ENCODE results near the gene ZHX3.

DNA sequence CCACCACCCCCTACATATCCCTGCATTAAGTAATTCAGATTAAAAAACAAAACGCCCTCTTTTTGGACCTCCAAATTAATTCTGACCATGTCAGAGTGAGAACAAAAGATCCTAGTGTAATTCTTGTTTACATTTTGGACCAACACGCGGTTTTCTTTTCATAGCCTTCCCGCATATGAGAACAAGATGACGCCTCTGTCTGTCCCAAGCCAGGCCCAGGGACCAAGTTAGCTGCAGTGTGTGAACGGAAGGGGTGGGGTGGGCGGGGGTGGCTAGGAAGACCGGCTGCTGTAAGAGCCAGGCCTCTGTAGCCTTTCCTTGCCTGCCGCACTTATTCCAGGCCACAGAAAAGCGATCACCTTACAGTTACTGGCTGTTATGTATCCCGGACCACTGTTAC lies 112.2 kb downstream of the ZHX3 start:
- TF ChIP-seq, protein P1, sequence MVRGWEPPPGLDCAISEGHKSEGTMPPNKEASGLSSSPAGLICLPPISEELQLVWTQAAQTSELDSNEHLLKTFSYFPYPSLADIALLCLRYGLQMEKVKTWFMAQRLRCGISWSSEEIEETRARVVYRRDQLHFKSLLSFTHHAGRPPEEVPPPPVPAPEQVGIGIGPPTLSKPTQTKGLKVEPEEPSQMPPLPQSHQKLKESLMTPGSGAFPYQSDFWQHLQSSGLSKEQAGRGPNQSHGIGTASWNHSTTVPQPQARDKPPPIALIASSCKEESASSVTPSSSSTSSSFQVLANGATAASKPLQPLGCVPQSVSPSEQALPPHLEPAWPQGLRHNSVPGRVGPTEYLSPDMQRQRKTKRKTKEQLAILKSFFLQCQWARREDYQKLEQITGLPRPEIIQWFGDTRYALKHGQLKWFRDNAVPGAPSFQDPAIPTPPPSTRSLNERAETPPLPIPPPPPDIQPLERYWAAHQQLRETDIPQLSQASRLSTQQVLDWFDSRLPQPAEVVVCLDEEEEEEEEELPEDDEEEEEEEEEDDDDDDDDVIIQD (CRISPR knock-in tag; IDR thresholded peaks at IDR 0.05): no peak
- TF ChIP-seq, protein P2, sequence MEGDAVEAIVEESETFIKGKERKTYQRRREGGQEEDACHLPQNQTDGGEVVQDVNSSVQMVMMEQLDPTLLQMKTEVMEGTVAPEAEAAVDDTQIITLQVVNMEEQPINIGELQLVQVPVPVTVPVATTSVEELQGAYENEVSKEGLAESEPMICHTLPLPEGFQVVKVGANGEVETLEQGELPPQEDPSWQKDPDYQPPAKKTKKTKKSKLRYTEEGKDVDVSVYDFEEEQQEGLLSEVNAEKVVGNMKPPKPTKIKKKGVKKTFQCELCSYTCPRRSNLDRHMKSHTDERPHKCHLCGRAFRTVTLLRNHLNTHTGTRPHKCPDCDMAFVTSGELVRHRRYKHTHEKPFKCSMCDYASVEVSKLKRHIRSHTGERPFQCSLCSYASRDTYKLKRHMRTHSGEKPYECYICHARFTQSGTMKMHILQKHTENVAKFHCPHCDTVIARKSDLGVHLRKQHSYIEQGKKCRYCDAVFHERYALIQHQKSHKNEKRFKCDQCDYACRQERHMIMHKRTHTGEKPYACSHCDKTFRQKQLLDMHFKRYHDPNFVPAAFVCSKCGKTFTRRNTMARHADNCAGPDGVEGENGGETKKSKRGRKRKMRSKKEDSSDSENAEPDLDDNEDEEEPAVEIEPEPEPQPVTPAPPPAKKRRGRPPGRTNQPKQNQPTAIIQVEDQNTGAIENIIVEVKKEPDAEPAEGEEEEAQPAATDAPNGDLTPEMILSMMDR (IDR thresholded peaks at IDR 0.05 in 2 of 3, conservative IDR thresholded peaks at IDR 0.05 in 1 of 3; ENCODE audit: insufficient read depth in 2 of 3, low read depth in 1 of 3, low read length in 3 of 3): no peak
- TF ChIP-seq ZNF274 (IDR thresholded peaks at IDR 0.05; ENCODE audit: borderline replicate concordance, low read depth, low read length) (no peak), SMAD2 (IDR thresholded peaks at IDR 0.05; ENCODE audit: low read depth, low read length) (no peak), EZH2 (IDR thresholded peaks at IDR 0.05; ENCODE audit: borderline replicate concordance, low read depth, low read length) (no peak), CREB1 (IDR thresholded peaks at IDR 0.05) (no peak), CREB1 (CRISPR knock-in tag; IDR thresholded peaks at IDR 0.05) (no peak), ZNF644 (tag; IDR thresholded peaks at IDR 0.05; ENCODE audit: low read depth) (no peak), GTF2F1 (IDR thresholded peaks at IDR 0.05; ENCODE audit: low read depth, low read length) (no peak), TOE1 (IDR thresholded peaks at IDR 0.05; ENCODE audit: borderline replicate concordance) (no peak), TOE1 (CRISPR knock-in tag; IDR thresholded peaks at IDR 0.05; ENCODE audit: borderline replicate concordance, low read depth) (no peak), THRAP3 (IDR thresholded peaks at IDR 0.05; ENCODE audit: borderline replicate concordance) (no peak), MXI1 (IDR thresholded peaks at IDR 0.05; ENCODE audit: low read depth, low read length) (no peak), SMARCC2 (IDR thresholded peaks at IDR 0.05; ENCODE audit: low read depth) (no peak), ZNF282 (CRISPR knock-in tag; IDR thresholded peaks at IDR 0.05) (no peak)
- TF ChIP-seq, protein P3, sequence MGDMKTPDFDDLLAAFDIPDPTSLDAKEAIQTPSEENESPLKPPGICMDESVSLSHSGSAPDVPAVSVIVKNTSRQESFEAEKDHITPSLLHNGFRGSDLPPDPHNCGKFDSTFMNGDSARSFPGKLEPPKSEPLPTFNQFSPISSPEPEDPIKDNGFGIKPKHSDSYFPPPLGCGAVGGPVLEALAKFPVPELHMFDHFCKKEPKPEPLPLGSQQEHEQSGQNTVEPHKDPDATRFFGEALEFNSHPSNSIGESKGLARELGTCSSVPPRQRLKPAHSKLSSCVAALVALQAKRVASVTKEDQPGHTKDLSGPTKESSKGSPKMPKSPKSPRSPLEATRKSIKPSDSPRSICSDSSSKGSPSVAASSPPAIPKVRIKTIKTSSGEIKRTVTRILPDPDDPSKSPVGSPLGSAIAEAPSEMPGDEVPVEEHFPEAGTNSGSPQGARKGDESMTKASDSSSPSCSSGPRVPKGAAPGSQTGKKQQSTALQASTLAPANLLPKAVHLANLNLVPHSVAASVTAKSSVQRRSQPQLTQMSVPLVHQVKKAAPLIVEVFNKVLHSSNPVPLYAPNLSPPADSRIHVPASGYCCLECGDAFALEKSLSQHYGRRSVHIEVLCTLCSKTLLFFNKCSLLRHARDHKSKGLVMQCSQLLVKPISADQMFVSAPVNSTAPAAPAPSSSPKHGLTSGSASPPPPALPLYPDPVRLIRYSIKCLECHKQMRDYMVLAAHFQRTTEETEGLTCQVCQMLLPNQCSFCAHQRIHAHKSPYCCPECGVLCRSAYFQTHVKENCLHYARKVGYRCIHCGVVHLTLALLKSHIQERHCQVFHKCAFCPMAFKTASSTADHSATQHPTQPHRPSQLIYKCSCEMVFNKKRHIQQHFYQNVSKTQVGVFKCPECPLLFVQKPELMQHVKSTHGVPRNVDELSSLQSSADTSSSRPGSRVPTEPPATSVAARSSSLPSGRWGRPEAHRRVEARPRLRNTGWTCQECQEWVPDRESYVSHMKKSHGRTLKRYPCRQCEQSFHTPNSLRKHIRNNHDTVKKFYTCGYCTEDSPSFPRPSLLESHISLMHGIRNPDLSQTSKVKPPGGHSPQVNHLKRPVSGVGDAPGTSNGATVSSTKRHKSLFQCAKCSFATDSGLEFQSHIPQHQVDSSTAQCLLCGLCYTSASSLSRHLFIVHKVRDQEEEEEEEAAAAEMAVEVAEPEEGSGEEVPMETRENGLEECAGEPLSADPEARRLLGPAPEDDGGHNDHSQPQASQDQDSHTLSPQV (IDR thresholded peaks at IDR 0.05): no peak
